Astrocyte of the cerebellum (primary cell): ENCODE data around the gene UTP25.
"Not testable (repeated sequence)": the region's sequence is repeated elsewhere in the genome, so short reads cannot be mapped to it uniquely, and the experiment has no call there.

Experiments used
- DNase-seq: peaks from one replicate; pipeline ENCODE4 v3.0.0-alpha.2; 2011; ENCODE audit warnings: low read depth
- H3K4me3 ChIP-seq: 2 replicates; pipeline ENCODE4 v1.5.1; 2011; ENCODE audit warnings: mild to moderate bottlenecking, low read depth, low read length, moderate library complexity
- CTCF ChIP-seq: IDR thresholded peaks from 2 replicates; pipeline ENCODE4 v1.5.1; 2012; ENCODE audit warnings: low read length, low read depth, moderate library complexity, mild to moderate bottlenecking; ENCODE audit errors: missing control alignments
- in situ Hi-C: cut with HindIII; loops from 2 replicates; pipeline ENCODE4 v1.10.0; 2017; ENCODE audit warnings: low sequenced_read_pairs

Gene UTP25

GRCh38 chr1:209786146-209786545 is 41.6 kb upstream of the UTP25 start:
- in situ Hi-C loops: no loop called here
- TF ChIP-seq CTCF: no peak
- H3K4me3 ChIP-seq: no peak overlapping the region
- no peak for DNase-seq

- in situ Hi-C loops: no loop called here
- H3K4me3 ChIP-seq: no peak overlapping the region
- TF ChIP-seq CTCF: no peak
- DNase-seq: no peak
Measured at GRCh38 chr1:209787551-209787950, 40.2 kb upstream of the UTP25 start.

GRCh38 chr1:209789245-209789644 is 38.5 kb upstream of the UTP25 start:
- TF ChIP-seq CTCF: no peak
- in situ Hi-C loops: no loop called here
- DNase-seq: no peak
- no peak overlapping the region for H3K4me3 ChIP-seq

GRCh38 chr1:209790286-209791193 is 37.2 kb upstream of the UTP25 start:
- DNase-seq: no peak

GRCh38 chr1:209791920-209792319 is 35.9 kb upstream of the UTP25 start:
- DNase-seq: no peak
- H3K4me3 ChIP-seq: no peak overlapping the region
- TF ChIP-seq CTCF: no peak
- in situ Hi-C loops: no loop called here

More at GRCh38 chr1:209790286-209791193, 37.2 kb upstream of the UTP25 start:
- TF ChIP-seq CTCF: no peak
- H3K4me3 ChIP-seq: no peak overlapping the region
- in situ Hi-C loops: no loop called here

GRCh38 chr1:209793711-209794110 is 34.1 kb upstream of the UTP25 start:
- DNase-seq, H3K4me3 ChIP-seq, in situ Hi-C loops: not testable (repeated sequence)

- no peak for DNase-seq
- no peak for TF ChIP-seq CTCF
- H3K4me3 ChIP-seq: no peak overlapping the region
- in situ Hi-C loops: no loop called here
Measured at GRCh38 chr1:209797978-209798639, 29.7 kb upstream of the UTP25 start.
